Naive B cell (primary cell): Measurements from ENCODE around the gene SMURF2. TPM values are rescaled to one million over a fixed set of nuclear protein-coding genes. Genes with fewer than 3 reads are reported as not detected.

ENCODE experiments used
- ATAC-seq, 2 donors: fragments of 150-1000 bp; cut with Tn5 transposase; 2 replicates each; pipeline ENCODE4 v1.10.0; 2021; ENCODE audit warnings: low read depth in 2 of 2, mild to moderate bottlenecking in 2 of 2, moderate library complexity in 2 of 2
- DNase-seq: peaks from one replicate; pipeline ENCODE4 v3.0.0; 2022
- H3K27ac Mint-ChIP-seq, 6 donors: one replicate each; pipeline ENCODE4 v1.8.0; 2020 to 2022; ENCODE audit warnings: mild to moderate bottlenecking in 6 of 6, mixed read lengths in 6 of 6, moderate library complexity in 5 of 6, inconsistent platforms in 2 of 6
- H3K27me3 Mint-ChIP-seq, 3 donors: one replicate each; pipeline ENCODE4 v1.8.0; 2021 to 2022; ENCODE audit warnings: mixed read lengths in 3 of 3, mild to moderate bottlenecking in 1 of 3
- H3K36me3 Mint-ChIP-seq, 2 donors: one replicate each; pipeline ENCODE4 v1.8.0; 2020 to 2022; ENCODE audit warnings: mixed read lengths in 2 of 2, inconsistent platforms in 1 of 2, mild to moderate bottlenecking in 1 of 2
- H3K4me1 Mint-ChIP-seq, 3 donors: one replicate each; pipeline ENCODE4 v1.8.0; 2020 to 2022; ENCODE audit warnings: mixed read lengths in 3 of 3, inconsistent platforms in 1 of 3, mild to moderate bottlenecking in 1 of 3, moderate library complexity in 1 of 3
- H3K4me3 Mint-ChIP-seq, 8 donors: one replicate each; pipeline ENCODE4 v1.8.0; 2020 to 2022; ENCODE audit warnings: mild to moderate bottlenecking in 8 of 8, mixed read lengths in 8 of 8, moderate library complexity in 8 of 8, inconsistent platforms in 2 of 8
- H3K9me3 Mint-ChIP-seq, 7 donors: one replicate each; pipeline ENCODE4 v1.8.0; 2020 to 2022; ENCODE audit warnings: mixed read lengths in 7 of 7, mild to moderate bottlenecking in 5 of 7, inconsistent platforms in 2 of 7, moderate library complexity in 1 of 7
- polyA plus RNA-seq, 6 donors: library from polyadenylated mRNA; unstranded; fragments of 300-500 nt; fragmentation: Illumina TruSeq; gene quantifications; one replicate each; pipeline ENCODE4 v1.2.3, GENCODE V29; 2021; ENCODE audit warnings: low read depth in 6 of 6

Gene SMURF2
- polyA plus RNA-seq, 6 donors from 2014 or later = 6.9 to 12.8 (median 10.3) TPM

DNA sequence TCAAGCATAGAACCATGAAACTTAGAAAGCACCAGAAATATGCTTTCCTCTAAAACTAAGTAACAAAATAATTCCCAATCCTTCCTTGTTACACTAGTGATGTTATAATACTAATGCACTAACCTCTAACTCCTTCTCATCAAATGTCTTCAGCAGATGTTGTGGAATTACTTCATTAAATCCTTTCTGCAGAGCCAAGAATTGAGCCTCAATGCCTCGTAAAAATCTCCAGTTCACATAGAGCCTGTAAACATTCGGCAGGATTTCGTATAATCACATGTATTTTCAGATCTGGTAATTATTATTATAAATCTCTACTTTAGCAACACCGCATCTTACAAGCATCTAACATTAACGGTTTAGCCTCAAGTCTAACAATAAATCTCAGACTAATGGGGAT, 110.6 kb downstream of the SMURF2 start:
- no peaks in the 10 kb centered on the region for H3K27me3 Mint-ChIP-seq
- peaks cover 5 to 13% of the 10 kb centered on the region in 2 donors for H3K36me3 Mint-ChIP-seq
- DNase-seq (no peak), ATAC-seq (no peak)
- H3K27ac Mint-ChIP-seq = peak overlapping the region in 1 of 6 donors; percentile 26
- no peaks in the 10 kb centered on the region for H3K9me3 Mint-ChIP-seq
- H3K4me1 Mint-ChIP-seq = no peaks in the 10 kb centered on the region
- H3K4me3 Mint-ChIP-seq = no peak overlapping the region

DNA sequence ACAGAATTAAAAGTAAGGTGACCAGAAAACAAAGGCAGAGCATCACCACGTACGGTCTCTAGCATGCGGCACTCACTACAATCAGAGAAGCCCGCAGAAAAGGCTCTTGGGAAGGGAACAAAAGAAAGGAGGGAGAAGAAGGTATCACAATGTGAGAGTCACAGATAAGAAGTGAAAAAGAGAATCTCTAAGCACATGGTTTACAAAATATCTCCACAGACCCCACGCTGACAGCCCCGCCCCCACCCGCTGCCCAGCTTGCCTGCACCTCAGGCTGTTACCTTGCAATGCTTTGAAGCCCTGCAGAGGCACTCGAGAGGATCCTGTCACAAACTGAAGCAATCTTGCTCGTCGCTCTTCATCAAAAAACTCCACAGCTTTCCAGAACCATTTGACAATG, 114.8 kb downstream of the SMURF2 start:
- Mint-ChIP-seq H3K36me3 (no peaks in the 10 kb centered on the region), H3K27me3 (no peaks in the 10 kb centered on the region), H3K4me3 (no peak overlapping the region), H3K9me3 (no peaks in the 10 kb centered on the region), H3K27ac (no peak overlapping the region), H3K4me1 (no peaks in the 10 kb centered on the region)
- DNase-seq = no peak
- ATAC-seq = no peak

DNA sequence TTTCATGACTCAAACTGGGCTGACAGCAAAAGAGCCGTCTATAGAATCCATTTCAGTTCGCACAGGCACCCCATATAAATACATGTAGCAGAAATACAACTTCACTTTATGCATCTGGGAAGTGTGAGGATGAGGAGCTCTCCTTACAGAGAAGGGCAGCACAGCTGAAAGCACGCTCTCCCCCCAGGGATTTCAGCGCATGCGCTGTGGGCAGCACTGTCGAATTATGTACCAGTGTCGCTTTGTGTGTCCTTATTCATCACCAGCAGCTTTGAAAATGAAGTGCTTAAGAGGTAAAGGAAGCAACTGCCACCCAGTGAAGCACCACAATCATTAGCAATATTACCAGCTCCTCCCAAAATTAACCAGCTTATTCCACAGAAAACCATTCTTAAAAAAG, 115.4 kb downstream of the SMURF2 start:
- no peaks in the 10 kb centered on the region for H3K36me3 Mint-ChIP-seq
- H3K27me3 Mint-ChIP-seq = no peaks in the 10 kb centered on the region
- ATAC-seq = no peak
- H3K9me3 Mint-ChIP-seq = no peaks in the 10 kb centered on the region
- no peak for DNase-seq
- H3K4me3 Mint-ChIP-seq = no peak overlapping the region
- H3K4me1 Mint-ChIP-seq = no peaks in the 10 kb centered on the region
- H3K27ac Mint-ChIP-seq = peak overlapping the region in 1 of 6 donors; percentile 3

DNA sequence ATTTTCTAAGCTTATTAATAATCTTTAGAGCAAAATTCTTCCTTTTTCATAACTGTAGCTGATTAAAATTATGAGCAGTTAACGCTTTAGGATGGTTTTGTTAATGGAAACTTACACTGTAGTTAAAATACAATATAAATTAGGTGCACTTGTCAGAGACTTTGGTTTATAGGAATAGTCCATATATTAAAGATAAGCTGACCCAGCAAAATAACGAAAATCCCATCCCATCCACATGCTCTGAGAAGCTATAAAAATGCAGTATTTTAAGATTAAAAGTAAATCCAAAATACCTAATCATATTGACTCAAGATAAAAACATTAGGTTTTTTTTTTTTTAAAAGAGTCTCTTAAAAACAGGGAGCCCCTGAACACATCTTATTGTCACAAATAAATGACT, 117.4 kb downstream of the SMURF2 start:
- no peak for ATAC-seq
- H3K27ac Mint-ChIP-seq = peak overlapping the region in 1 of 6 donors; percentile 16
- no peaks in the 10 kb centered on the region for H3K27me3 Mint-ChIP-seq
- no peaks in the 10 kb centered on the region for H3K36me3 Mint-ChIP-seq
- H3K4me1 Mint-ChIP-seq = no peaks in the 10 kb centered on the region
- no peaks in the 10 kb centered on the region for H3K9me3 Mint-ChIP-seq
- DNase-seq = no peak
- H3K4me3 Mint-ChIP-seq = no peak overlapping the region

DNA sequence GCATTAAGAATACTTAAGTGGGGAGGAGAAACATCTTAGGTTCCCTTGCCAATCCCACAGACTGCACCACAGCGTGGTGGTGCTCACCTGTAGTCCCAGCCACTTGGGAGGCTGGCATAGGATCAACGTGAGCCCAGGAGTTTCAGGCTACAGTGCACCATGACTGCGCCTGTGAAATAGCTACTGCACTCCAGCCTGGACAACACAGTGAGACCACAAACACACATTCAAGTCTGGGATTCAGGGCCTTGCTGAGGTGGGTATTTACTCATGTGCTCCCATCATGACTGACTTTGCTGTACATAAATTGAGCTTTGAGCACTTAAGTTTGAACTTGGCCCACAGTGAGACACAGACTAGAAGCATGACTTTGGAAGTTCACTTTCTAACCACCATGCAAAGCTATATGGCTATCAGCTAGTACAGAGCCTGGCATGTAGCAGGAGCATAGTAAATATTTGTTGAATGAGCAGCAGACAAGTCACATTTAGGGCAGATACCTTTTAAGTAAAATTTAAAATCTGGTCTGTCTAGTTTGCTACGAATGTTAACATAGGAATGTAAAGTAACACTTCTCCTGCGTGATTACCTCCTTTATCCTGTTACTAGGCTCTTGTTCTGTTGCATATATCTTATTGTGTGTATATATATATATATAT, 121.9 kb downstream of the SMURF2 start:
- ATAC-seq = no peak
- Mint-ChIP-seq H3K27ac (no peak overlapping the region), H3K4me1 (no peaks in the 10 kb centered on the region)

DNA sequence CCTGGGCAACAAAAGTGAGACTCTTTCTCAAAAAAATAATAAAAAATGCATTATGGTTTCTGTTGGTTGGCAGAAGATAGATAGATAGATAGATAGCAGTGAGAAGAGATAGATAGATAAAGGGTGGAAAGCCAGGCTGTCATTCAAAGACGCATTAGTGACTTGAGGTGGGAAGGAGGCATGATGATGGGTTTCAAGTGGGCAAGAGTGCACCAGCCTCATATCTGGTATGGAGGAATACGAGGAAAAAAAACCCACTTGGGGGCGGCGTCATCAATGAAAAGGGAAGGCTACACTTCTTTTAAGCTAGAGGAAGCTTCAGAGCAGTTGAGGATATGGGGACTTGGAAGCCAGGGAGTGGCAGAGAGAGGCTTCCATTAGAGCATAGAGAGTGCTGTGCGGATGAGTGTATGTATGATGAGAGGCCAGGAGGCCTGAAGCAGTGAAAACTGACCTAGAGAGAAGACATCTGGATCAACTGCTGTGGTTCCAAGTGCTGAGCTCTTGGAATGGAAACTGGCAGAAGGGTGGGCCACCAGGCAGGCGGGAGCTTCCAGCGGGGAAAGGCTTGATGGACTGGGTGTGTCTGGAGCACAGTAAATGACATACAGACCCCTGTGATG, 123.5 kb downstream of the SMURF2 start:
- Mint-ChIP-seq H3K4me3 (no peak overlapping the region), H3K27ac (peak overlapping the region in 4 of 6 donors; percentile 2 to 59 (median 31)), H3K27me3 (no peaks in the 10 kb centered on the region), H3K36me3 (peaks cover 0 to 29% of the 10 kb centered on the region in 2 donors), H3K4me1 (no peaks in the 10 kb centered on the region), H3K9me3 (no peaks in the 10 kb centered on the region)
- ATAC-seq (no peak), DNase-seq (no peak)

More for the DNA sequence above, 121.9 kb downstream of the SMURF2 start:
- H3K36me3 Mint-ChIP-seq = peaks cover 0 to 16% of the 10 kb centered on the region in 2 donors
- no peaks in the 10 kb centered on the region for H3K9me3 Mint-ChIP-seq
- H3K4me3 Mint-ChIP-seq = no peak overlapping the region
- no peaks in the 10 kb centered on the region for H3K27me3 Mint-ChIP-seq
- DNase-seq = no peak

DNA sequence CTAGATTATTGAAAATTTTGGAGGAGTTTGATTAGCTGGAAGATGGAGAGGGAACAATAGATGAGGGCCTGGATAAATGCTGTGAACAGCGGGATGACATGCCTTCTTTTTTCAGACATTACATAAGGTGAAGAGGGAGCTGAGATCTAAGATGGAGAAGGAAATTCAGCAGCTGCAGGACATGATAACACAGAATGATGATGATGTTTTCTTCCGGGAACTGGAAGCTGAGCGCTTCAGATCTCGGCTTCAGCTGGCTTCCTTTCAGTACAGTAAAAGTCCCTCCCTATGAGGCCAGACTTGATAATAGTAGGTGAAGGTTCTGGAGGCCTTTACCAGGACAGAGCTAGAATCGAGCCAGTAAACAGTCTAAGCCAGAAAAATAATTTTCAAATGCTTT, 124.6 kb downstream of the SMURF2 start:
- Mint-ChIP-seq H3K9me3 (no peaks in the 10 kb centered on the region), H3K27ac (no peak overlapping the region), H3K36me3 (peaks cover 5 to 29% of the 10 kb centered on the region in 2 donors), H3K4me3 (no peak overlapping the region), H3K27me3 (no peaks in the 10 kb centered on the region), H3K4me1 (no peaks in the 10 kb centered on the region)
- no peak for DNase-seq
- ATAC-seq = no peak

DNA sequence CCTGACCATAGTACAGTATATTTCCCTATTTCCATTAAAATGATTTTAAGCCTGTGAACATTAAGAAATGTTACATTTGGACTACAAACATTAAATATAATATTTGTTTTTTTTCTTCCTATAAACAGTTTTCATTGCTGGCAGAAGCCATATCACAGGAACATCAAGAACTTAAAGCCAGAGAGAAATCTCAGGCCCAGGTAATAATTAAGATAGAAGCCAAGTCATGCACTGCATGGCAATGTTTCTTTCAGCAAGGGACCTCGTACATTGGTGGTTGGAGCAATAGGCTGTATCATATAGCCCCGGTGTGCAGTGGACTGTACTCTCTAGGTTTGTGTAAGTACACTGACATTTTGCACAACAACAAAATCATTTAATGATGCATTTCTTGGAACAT, 125.2 kb downstream of the SMURF2 start:
- peaks cover 8 to 29% of the 10 kb centered on the region in 2 donors for H3K36me3 Mint-ChIP-seq
- no peaks in the 10 kb centered on the region for H3K27me3 Mint-ChIP-seq
- H3K4me3 Mint-ChIP-seq = no peak overlapping the region
- no peak for ATAC-seq
- no peak for DNase-seq
- no peaks in the 10 kb centered on the region for H3K9me3 Mint-ChIP-seq
- no peak overlapping the region for H3K27ac Mint-ChIP-seq
- H3K4me1 Mint-ChIP-seq = no peaks in the 10 kb centered on the region

DNA sequence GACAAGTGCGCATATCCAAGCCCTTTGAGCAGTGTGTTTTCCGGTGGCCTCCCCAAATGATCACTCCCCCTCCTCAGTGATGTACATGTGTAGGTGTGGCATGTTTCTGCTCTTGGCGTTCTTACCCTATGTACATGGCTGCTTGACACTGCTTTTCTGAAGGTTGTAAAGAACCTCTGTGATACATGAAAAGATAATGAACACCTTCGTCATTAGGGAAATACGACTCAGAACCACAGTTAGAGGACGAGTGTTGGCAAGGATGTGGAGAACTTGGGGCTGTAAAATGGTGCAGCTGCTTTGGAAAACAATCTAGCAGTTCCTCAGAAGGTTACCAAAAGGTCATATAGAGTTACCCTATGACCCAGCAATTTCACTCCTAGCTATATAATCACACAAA, 126.8 kb downstream of the SMURF2 start:
- ATAC-seq = no peak
- H3K36me3 Mint-ChIP-seq = peaks cover 18 to 39% of the 10 kb centered on the region in 2 donors
- DNase-seq = no peak
- H3K27me3 Mint-ChIP-seq = no peaks in the 10 kb centered on the region
- H3K9me3 Mint-ChIP-seq = no peaks in the 10 kb centered on the region
- H3K4me3 Mint-ChIP-seq = no peak overlapping the region
- H3K4me1 Mint-ChIP-seq = no peaks in the 10 kb centered on the region
- peak overlapping the region in 1 of 6 donors; percentile 50 for H3K27ac Mint-ChIP-seq

DNA sequence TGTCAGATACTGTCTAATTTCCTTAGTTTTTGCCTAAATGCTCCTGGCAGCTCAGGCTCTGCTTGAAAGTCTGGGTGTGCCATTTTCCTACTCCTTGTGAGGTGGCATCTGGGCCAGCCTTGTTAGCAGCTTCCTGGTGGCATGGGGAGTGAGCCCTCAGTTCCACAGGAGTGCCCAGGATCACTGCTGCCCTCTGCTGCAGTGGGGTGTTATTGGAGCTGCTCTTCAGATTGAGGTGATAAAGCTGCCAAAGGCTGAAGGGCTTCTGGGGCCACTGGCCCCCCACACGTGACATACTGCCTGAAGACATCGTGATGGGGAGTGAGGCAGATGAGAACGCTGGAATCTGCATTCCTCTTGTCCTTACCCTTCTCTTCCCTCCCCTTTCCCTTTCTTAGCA, 127.9 kb downstream of the SMURF2 start:
- ATAC-seq = peak in 1 of 2 donors; percentile 45

DNA sequence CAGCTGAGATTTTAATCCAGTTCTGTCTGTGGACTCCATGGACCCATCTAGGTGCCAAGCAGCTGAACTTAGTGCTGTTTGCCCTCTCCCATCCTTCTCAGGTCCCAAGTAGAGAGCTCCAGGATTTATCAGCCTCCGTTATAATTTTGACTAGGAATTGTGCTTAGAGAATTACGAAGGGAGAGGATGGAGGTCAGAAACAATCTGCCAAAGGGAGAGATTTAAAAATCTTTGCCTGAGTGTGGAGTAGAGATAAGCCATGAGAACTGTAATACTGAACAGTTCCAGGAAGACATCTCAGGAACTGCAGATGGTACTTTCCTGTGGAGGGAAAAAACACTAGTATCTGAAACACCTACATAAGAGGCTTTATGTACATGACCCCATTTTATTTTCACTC, 128.3 kb downstream of the SMURF2 start:
- no peaks in the 10 kb centered on the region for H3K9me3 Mint-ChIP-seq
- peaks cover 26 to 48% of the 10 kb centered on the region in 2 donors for H3K36me3 Mint-ChIP-seq
- H3K4me3 Mint-ChIP-seq = peak overlapping the region in 1 of 8 donors; percentile 2
- DNase-seq (no peak), ATAC-seq (no peak)
- H3K27me3 Mint-ChIP-seq = no peaks in the 10 kb centered on the region
- peak overlapping the region in 2 of 6 donors; percentile 58 to 83 for H3K27ac Mint-ChIP-seq
- no peaks in the 10 kb centered on the region for H3K4me1 Mint-ChIP-seq

More for the DNA sequence above, 127.9 kb downstream of the SMURF2 start:
- no peak overlapping the region for H3K4me3 Mint-ChIP-seq
- H3K9me3 Mint-ChIP-seq = no peaks in the 10 kb centered on the region
- H3K4me1 Mint-ChIP-seq = no peaks in the 10 kb centered on the region
- peaks cover 25 to 47% of the 10 kb centered on the region in 2 donors for H3K36me3 Mint-ChIP-seq
- peak overlapping the region in 2 of 6 donors; percentile 15 to 83 for H3K27ac Mint-ChIP-seq
- no peak for DNase-seq
- no peaks in the 10 kb centered on the region for H3K27me3 Mint-ChIP-seq

DNA sequence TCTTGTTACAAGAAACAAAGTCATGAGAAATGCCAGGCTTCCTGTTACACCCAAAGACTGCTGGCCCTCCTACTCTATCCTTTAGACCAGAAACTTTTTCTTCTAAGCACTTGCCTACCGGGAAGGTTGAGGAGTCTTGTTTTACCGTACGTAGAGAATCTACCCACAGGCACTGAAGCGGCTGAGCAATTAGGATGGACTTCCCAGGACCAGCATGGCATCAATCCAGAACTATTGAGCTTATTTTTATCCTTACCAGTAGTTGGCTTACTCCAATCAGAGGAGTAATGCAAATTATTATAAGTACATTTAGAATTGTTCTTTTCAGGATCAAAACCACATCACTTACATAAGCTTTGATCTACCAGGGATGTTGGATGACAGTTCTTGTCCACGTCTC, 129.7 kb downstream of the SMURF2 start:
- H3K4me3 Mint-ChIP-seq = no peak overlapping the region
- H3K27me3 Mint-ChIP-seq = no peaks in the 10 kb centered on the region
- H3K9me3 Mint-ChIP-seq = no peaks in the 10 kb centered on the region
- ATAC-seq (no peak), DNase-seq (no peak)
- no peak overlapping the region for H3K27ac Mint-ChIP-seq
- peaks cover 28 to 50% of the 10 kb centered on the region in 2 donors for H3K36me3 Mint-ChIP-seq
- no peaks in the 10 kb centered on the region for H3K4me1 Mint-ChIP-seq

DNA sequence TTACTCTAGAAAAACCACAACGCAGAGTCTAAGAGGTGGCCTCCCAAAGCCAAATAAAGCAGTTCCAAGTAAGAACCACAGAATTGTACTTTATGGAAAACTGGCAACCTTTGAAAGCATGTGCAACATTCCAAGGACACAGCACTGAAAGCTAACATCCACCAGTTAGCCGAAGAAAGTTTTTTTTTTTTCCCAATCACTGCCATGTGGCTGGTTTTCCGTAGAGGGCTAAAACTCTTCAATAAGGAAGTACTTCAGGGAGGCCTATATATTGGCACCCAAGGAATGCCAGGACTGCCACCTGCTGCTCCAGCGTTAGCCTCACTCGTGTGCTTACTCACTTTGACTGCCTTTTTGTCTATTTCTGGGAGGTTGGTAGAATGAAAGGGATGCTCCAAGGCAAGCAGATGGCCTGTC, 130.1 kb downstream of the SMURF2 start:
- Mint-ChIP-seq H3K27me3 (no peaks in the 10 kb centered on the region), H3K4me1 (no peaks in the 10 kb centered on the region), H3K36me3 (peaks cover 32 to 49% of the 10 kb centered on the region in 2 donors), H3K9me3 (no peaks in the 10 kb centered on the region), H3K27ac (no peak overlapping the region), H3K4me3 (no peak overlapping the region)
- ATAC-seq (no peak), DNase-seq (no peak)

DNA sequence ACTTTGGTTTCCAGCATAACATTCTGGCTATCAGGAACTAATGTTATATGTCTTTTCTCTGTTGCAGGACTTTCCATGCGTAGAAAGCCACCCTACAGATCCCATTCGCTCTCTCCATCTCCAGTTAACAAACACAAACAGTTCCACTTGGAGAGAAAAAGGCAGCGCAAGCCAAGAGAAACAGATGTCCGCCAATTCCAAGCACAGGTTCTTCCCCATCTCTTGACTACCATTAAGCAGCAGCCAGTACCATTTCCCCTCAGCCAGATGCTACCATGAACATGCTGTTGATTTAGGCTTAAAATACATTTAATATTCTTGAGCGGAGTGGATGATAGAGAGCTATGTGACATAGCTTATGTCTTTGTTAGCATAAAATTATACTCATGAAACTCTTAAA, 132.9 kb downstream of the SMURF2 start:
- H3K4me3 Mint-ChIP-seq = no peak overlapping the region
- peaks cover 45 to 55% of the 10 kb centered on the region in 2 donors for H3K36me3 Mint-ChIP-seq
- H3K27me3 Mint-ChIP-seq = no peaks in the 10 kb centered on the region
- no peak for DNase-seq
- peak overlapping the region in 1 of 6 donors; percentile 85 for H3K27ac Mint-ChIP-seq
- no peak for ATAC-seq
- no peaks in the 10 kb centered on the region for H3K9me3 Mint-ChIP-seq
- no peaks in the 10 kb centered on the region for H3K4me1 Mint-ChIP-seq
